Mesendoderm (in vitro differentiated cells): Measurements from ENCODE around the gene SUFU.

ENCODE experiments used
- DNase-seq: peaks from one replicate; pipeline ENCODE4 v3.0.0; 2013
- H2AK5ac ChIP-seq: 2 replicates; pipeline ENCODE4 v1.6.1; 2013; ENCODE audit warnings: low read length, inconsistent platforms
- H2BK120ac ChIP-seq: 2 replicates; pipeline ENCODE4 v1.6.1; 2013; ENCODE audit warnings: low read depth, mild to moderate bottlenecking, low read length, moderate library complexity, mixed read lengths
- H2BK15ac ChIP-seq: replicated peaks from 2 replicates; pipeline ENCODE4 v1.6.1; 2013; ENCODE audit warnings: low read depth, mild to moderate bottlenecking, moderate library complexity
- H2BK5ac ChIP-seq: 2 replicates; pipeline ENCODE4 v1.6.1; 2013; ENCODE audit warnings: low read length, inconsistent platforms
- H3K18ac ChIP-seq: 2 replicates; pipeline ENCODE4 v1.6.1; 2013; ENCODE audit warnings: mild to moderate bottlenecking, low read length, mixed read lengths
- H3K23ac ChIP-seq: one replicate; pipeline ENCODE4 v1.6.1; 2013; ENCODE audit warnings: low read length
- H3K27ac ChIP-seq: 2 replicates; pipeline ENCODE4 v1.5.1; 2013; ENCODE audit warnings: low read depth, mild to moderate bottlenecking, inconsistent platforms, low read length, moderate library complexity
- H3K27me3 ChIP-seq: 2 replicates; pipeline ENCODE4 v1.6.1; 2013; ENCODE audit warnings: low read length, control low read depth, mild to moderate bottlenecking, inconsistent platforms; ENCODE audit not compliant: insufficient read depth, poor library complexity
- H3K36me3 ChIP-seq: 2 replicates; pipeline ENCODE4 v1.6.1; 2013; ENCODE audit warnings: low read length, inconsistent platforms; ENCODE audit not compliant: control insufficient read depth, insufficient read depth
- H3K4ac ChIP-seq: one replicate; pipeline ENCODE4 v1.6.1; 2013; ENCODE audit warnings: low read depth, mild to moderate bottlenecking, low read length, moderate library complexity
- H3K4me1 ChIP-seq: 2 replicates; pipeline ENCODE4 v1.6.1; 2013; ENCODE audit warnings: low read depth, low read length, inconsistent platforms; ENCODE audit not compliant: control insufficient read depth
- H3K4me2 ChIP-seq: 2 replicates; pipeline ENCODE4 v1.6.1; 2013; ENCODE audit warnings: low read length
- H3K4me3 ChIP-seq: 2 replicates; pipeline ENCODE4 v1.5.1; 2013; ENCODE audit warnings: mild to moderate bottlenecking, low read length
- H3K56ac ChIP-seq: one replicate; pipeline ENCODE4 v1.6.1; 2013; ENCODE audit warnings: low read length
- H3K79me1 ChIP-seq: 2 replicates; pipeline ENCODE4 v1.6.1; 2013; ENCODE audit warnings: low read length, inconsistent platforms
- H3K79me2 ChIP-seq: 2 replicates; pipeline ENCODE4 v1.6.1; 2013; ENCODE audit warnings: mild to moderate bottlenecking, low read length; ENCODE audit not compliant: control insufficient read depth, insufficient read depth
- H3K9ac ChIP-seq: 2 replicates; pipeline ENCODE4 v1.6.1; 2013; ENCODE audit warnings: low read length, inconsistent platforms
- H4K5ac ChIP-seq: one replicate; pipeline ENCODE4 v1.6.1; 2013; ENCODE audit warnings: low read length
- H4K8ac ChIP-seq: one replicate; pipeline ENCODE4 v1.6.1; 2013; ENCODE audit warnings: low read depth, mild to moderate bottlenecking, control low read depth, low read length, moderate library complexity
- WGBS: extraction: QIAGEN DNeasy Blood & Tissue Kit; methylation state at CpG from one replicate; pipeline ENCODE4 v1.1.7; 2013; ENCODE audit warnings: low lambda C conversion rate, missing lambda C conversion rate; ENCODE audit not compliant: insufficient coverage; ENCODE audit errors: extremely low coverage; 5-methylcytosine and 5-hydroxymethylcytosine counted together

SUFU gene

GRCh38 chr10:102588875-102589274, 85.1 kb downstream of the SUFU start:
- no peak overlapping the region for H3K27ac ChIP-seq
- no peak overlapping the region for H2BK15ac ChIP-seq
- no peaks in the 10 kb centered on the region for H3K79me1 ChIP-seq
- H2BK5ac ChIP-seq: no peak overlapping the region
- no peak overlapping the region for H3K23ac ChIP-seq
- WGBS: no CpG with 5 or more reads among the region's 1 CpG
- H3K4me2 ChIP-seq: no peak overlapping the region
- no peak for DNase-seq
- H3K4me3 ChIP-seq: no peak overlapping the region
- no peak overlapping the region for H3K9ac ChIP-seq
- peaks cover 4% of the 10 kb centered on the region for H3K4me1 ChIP-seq
- no peak overlapping the region for H3K56ac ChIP-seq
- no peak overlapping the region for H4K5ac ChIP-seq
- H3K4ac ChIP-seq: no peak overlapping the region
- H3K36me3 ChIP-seq: no peaks in the 10 kb centered on the region
- H3K79me2 ChIP-seq: no peaks in the 10 kb centered on the region
- H4K8ac ChIP-seq: no peak overlapping the region
- no peak overlapping the region for H2AK5ac ChIP-seq
- no peak overlapping the region for H3K18ac ChIP-seq
- no peaks in the 10 kb centered on the region for H3K27me3 ChIP-seq
- H2BK120ac ChIP-seq: no peak overlapping the region

DNA sequence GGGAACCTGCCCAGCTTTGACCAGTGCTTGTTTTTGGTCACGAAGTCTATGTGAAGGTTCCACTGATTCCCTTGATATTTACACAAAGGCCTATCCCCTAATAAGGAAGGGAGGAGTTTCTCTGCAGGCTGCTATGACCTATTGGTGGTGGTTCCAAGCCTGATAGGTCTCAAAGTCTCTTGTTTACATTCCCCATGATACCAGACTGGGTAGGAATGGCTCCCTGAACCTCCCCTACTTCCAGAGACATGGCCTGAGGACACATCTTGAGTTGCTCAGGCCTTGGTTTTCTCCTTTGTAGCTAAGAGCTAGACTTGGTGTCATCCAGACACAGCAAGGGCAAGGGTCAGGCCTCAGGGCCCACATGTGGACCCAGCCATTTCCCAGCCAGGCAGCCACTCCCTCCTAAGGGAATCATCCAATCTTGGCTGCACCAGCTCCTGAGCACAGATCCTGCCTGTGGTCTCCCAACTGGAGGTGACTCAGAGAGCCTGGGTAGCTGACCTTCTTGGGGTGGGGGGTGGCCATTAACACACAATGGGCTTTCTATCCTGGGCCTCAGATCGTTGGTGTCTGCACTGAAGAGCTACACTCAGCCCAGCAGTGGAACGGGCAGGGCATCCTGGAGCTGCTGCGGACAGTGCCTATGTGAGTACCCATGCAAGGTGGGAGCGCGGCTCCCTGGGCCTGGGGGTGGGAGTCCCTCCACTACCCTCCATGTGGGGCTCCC, 89.5 kb downstream of the SUFU start:
- Histone ChIP-seq H3K27ac (peak overlapping the region; percentile 22), H3K36me3 (no peaks in the 10 kb centered on the region)
- peak; percentile 91 for DNase-seq

GRCh38 chr10:102593804-102594079, 90.0 kb downstream of the SUFU start:
- no peak overlapping the region for H2BK120ac ChIP-seq
- H3K27ac ChIP-seq: peak overlapping the region; percentile 2
- no peak overlapping the region for H2BK15ac ChIP-seq
- H3K56ac ChIP-seq: peak overlapping the region; percentile 42
- no CpG with 5 or more reads among the region's 6 CpGs for WGBS
- no peak overlapping the region for H3K9ac ChIP-seq
- H3K79me1 ChIP-seq: no peaks in the 10 kb centered on the region
- no peaks in the 10 kb centered on the region for H3K79me2 ChIP-seq
- H3K27me3 ChIP-seq: no peaks in the 10 kb centered on the region
- no peak overlapping the region for H3K18ac ChIP-seq
- H3K4me3 ChIP-seq: no peak overlapping the region
- no peaks in the 10 kb centered on the region for H3K36me3 ChIP-seq
- H3K4me2 ChIP-seq: no peak overlapping the region
- no peak overlapping the region for H2BK5ac ChIP-seq
- no peak overlapping the region for H3K4ac ChIP-seq
- H4K8ac ChIP-seq: no peak overlapping the region
- DNase-seq: no peak
- H3K23ac ChIP-seq: no peak overlapping the region
- H4K5ac ChIP-seq: no peak overlapping the region
- no peak overlapping the region for H2AK5ac ChIP-seq
- peaks cover 4% of the 10 kb centered on the region for H3K4me1 ChIP-seq

More for the DNA sequence above, 89.5 kb downstream of the SUFU start:
- peak overlapping the region; percentile 62 for H3K56ac ChIP-seq
- no peaks in the 10 kb centered on the region for H3K79me1 ChIP-seq
- no peak overlapping the region for H3K4ac ChIP-seq
- no peaks in the 10 kb centered on the region for H3K27me3 ChIP-seq
- no peak overlapping the region for H2AK5ac ChIP-seq
- no peak overlapping the region for H3K23ac ChIP-seq
- H2BK120ac ChIP-seq: no peak overlapping the region
- no peak overlapping the region for H2BK15ac ChIP-seq
- no peak overlapping the region for H3K4me3 ChIP-seq
- no peak overlapping the region for H2BK5ac ChIP-seq
- H4K8ac ChIP-seq: no peak overlapping the region
- H3K9ac ChIP-seq: no peak overlapping the region
- no peaks in the 10 kb centered on the region for H3K79me2 ChIP-seq
- H3K4me2 ChIP-seq: no peak overlapping the region
- WGBS: no CpG with 5 or more reads among the region's 6 CpGs
- H3K18ac ChIP-seq: no peak overlapping the region
- no peak overlapping the region for H4K5ac ChIP-seq
- H3K4me1 ChIP-seq: peaks cover 4% of the 10 kb centered on the region

DNA sequence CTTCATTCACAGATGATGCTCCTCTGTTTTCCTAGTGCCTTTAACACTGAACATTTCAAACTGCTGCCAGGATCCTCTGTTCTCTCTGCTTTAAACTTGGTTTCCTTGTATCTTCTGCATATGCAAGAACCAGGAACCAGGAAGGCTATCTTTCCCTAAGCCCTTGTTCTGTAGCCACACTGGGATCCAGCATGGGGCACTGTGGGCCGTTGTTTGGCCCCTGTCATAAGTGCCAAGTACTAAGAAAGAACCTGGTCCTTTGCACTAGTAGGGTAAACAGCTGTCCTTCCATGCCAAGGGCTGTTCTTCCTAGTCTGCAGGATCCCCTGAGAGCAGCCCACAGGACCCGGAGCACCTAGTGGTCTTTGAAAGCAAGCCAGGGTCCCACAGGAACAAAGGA, 91.5 kb downstream of the SUFU start:
- H3K4ac ChIP-seq: no peak overlapping the region
- no CpG with 5 or more reads among the region's 2 CpGs for WGBS
- no peak overlapping the region for H3K4me2 ChIP-seq
- H2AK5ac ChIP-seq: no peak overlapping the region
- H3K27ac ChIP-seq: no peak overlapping the region
- H3K9ac ChIP-seq: no peak overlapping the region
- no peak overlapping the region for H3K18ac ChIP-seq
- H2BK120ac ChIP-seq: no peak overlapping the region
- H2BK5ac ChIP-seq: no peak overlapping the region
- no peak overlapping the region for H3K23ac ChIP-seq
- H3K79me2 ChIP-seq: no peaks in the 10 kb centered on the region
- no peak overlapping the region for H3K4me3 ChIP-seq
- peaks cover 4% of the 10 kb centered on the region for H3K4me1 ChIP-seq
- no peaks in the 10 kb centered on the region for H3K79me1 ChIP-seq
- no peak for DNase-seq
- no peak overlapping the region for H4K5ac ChIP-seq
- no peak overlapping the region for H4K8ac ChIP-seq
- H2BK15ac ChIP-seq: no peak overlapping the region
- no peaks in the 10 kb centered on the region for H3K36me3 ChIP-seq
- H3K27me3 ChIP-seq: no peaks in the 10 kb centered on the region
- H3K56ac ChIP-seq: no peak overlapping the region

DNA sequence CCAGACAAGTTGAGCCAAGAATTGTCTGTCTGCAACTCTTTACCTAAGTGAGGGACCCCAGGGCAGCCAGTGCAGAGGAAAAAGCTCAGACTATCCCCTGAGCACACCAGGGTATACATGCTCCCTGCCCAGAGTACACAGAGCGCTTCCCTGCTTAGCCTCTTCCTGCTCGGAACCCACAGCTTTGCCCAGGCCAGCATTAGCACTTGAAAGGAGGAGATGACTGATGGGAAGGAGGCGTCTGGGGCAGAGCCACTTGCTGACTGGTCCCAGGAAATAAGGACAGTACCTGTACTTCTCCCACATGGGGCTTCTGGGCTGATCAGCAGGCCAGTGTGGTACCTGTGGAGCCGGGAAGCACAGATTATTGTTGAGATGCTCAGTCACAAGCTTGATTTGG, 92.1 kb downstream of the SUFU start:
- Histone ChIP-seq H2BK5ac (no peak overlapping the region), H2BK15ac (no peak overlapping the region), H3K4me2 (no peak overlapping the region), H3K56ac (no peak overlapping the region), H2BK120ac (no peak overlapping the region), H4K5ac (no peak overlapping the region), H3K36me3 (no peaks in the 10 kb centered on the region), H4K8ac (no peak overlapping the region), H3K4me1 (peaks cover 4% of the 10 kb centered on the region), H3K4ac (no peak overlapping the region), H3K79me1 (no peaks in the 10 kb centered on the region), H3K18ac (no peak overlapping the region), H3K27me3 (no peaks in the 10 kb centered on the region), H3K9ac (no peak overlapping the region), H3K27ac (no peak overlapping the region), H3K79me2 (no peaks in the 10 kb centered on the region), H2AK5ac (no peak overlapping the region), H3K4me3 (no peak overlapping the region), H3K23ac (no peak overlapping the region)
- WGBS: no CpG with 5 or more reads among the region's 4 CpGs
- DNase-seq: no peak

DNA sequence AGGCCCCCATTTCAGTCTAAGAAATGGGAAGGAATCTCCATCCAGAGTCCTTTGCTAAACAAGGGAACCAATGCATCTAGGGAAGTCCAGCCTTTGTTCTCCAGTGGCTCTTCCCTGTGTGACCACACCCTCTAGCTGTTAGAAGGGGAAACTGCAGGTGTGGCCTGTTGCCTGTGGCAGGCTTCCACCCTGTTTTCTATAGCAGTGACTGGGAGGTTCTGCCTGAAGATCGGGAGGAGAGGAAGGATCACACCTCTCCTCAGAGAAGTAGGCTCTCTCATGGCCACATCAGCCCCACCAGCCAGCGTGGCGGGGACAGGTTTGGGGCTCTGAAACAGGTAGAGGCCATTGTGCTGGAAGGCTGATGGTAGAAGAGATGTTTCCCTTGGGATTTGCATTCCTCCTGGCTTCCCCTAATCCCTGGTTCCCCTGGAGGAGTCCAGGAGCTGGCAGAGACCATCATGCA, 92.8 kb downstream of the SUFU start:
- no peaks in the 10 kb centered on the region for H3K79me2 ChIP-seq
- no peak overlapping the region for H3K23ac ChIP-seq
- no peak overlapping the region for H2BK120ac ChIP-seq
- no CpG with 5 or more reads among the region's 3 CpGs for WGBS
- no peak overlapping the region for H3K4ac ChIP-seq
- peaks cover 4% of the 10 kb centered on the region for H3K4me1 ChIP-seq
- H3K36me3 ChIP-seq: no peaks in the 10 kb centered on the region
- no peak overlapping the region for H2BK5ac ChIP-seq
- peak overlapping the region; percentile 12 for H3K9ac ChIP-seq
- no peaks in the 10 kb centered on the region for H3K27me3 ChIP-seq
- peak; percentile 85 for DNase-seq
- H2AK5ac ChIP-seq: no peak overlapping the region
- no peak overlapping the region for H4K8ac ChIP-seq
- H3K56ac ChIP-seq: peak overlapping the region; percentile 43
- H3K18ac ChIP-seq: no peak overlapping the region
- no peak overlapping the region for H3K4me3 ChIP-seq
- H3K79me1 ChIP-seq: no peaks in the 10 kb centered on the region
- H4K5ac ChIP-seq: no peak overlapping the region
- no peak overlapping the region for H3K27ac ChIP-seq
- no peak overlapping the region for H2BK15ac ChIP-seq
- no peak overlapping the region for H3K4me2 ChIP-seq
